ENCODE results near the gene USP9X. TPM values are rescaled to one million over a fixed set of nuclear protein-coding genes. Genes with fewer than 3 reads are reported as not detected.

The USP9X gene
- total and polyA plus RNA-seq, 7 donors = 19.4 to 138 (median 87.4) TPM

GRCh38 chrX:41234962-41235361 lies 149.7 kb downstream of the USP9X start:
- H3K36me3 ChIP-seq (ENCODE audit: insufficient read depth in 1 of 2, low read depth in 1 of 2) = peaks cover 0 to 51% of the 10 kb centered on the region in 2 donors
- TF ChIP-seq CTCF (IDR thresholded peaks at IDR 0.05) = no peak
- H3K9me3 ChIP-seq = no peaks in the 10 kb centered on the region
- DNase-seq = no peak
- H3K4me3 ChIP-seq = no peak overlapping the region
- 55 to 66% (median 65%) methylated on average over 2 of the region's 2 CpGs for WGBS, 3 donors
- no peaks in the 10 kb centered on the region for H3K4me1 ChIP-seq
- no peak for ATAC-seq
- H3K27me3 ChIP-seq (ENCODE audit: insufficient read depth in 3 of 3, low read length in 2 of 3) = no peaks in the 10 kb centered on the region
- intact Hi-C loops (cut with DNase I) = no loop called here
- no peak overlapping the region for H3K27ac ChIP-seq

GRCh38 chrX:41236629-41237028 lies 151.4 kb downstream of the USP9X start:
- DNase-seq = no peak
- H3K9me3 ChIP-seq = no peaks in the 10 kb centered on the region
- H3K4me3 ChIP-seq = no peak overlapping the region
- H3K27ac ChIP-seq = no peak overlapping the region
- H3K27me3 ChIP-seq (ENCODE audit: insufficient read depth in 3 of 3, low read length in 2 of 3) = no peaks in the 10 kb centered on the region
- no peaks in the 10 kb centered on the region for H3K4me1 ChIP-seq
- peaks cover 0 to 34% of the 10 kb centered on the region in 2 donors for H3K36me3 ChIP-seq (ENCODE audit: insufficient read depth in 1 of 2, low read depth in 1 of 2)
- TF ChIP-seq CTCF (IDR thresholded peaks at IDR 0.05) = no peak
- ATAC-seq = no peak
- intact Hi-C loops (cut with DNase I) = no loop called here

GRCh38 chrX:41240509-41240908 lies 155.3 kb downstream of the USP9X start:
- Histone ChIP-seq H3K4me1 (no peaks in the 10 kb centered on the region), H3K9me3 (no peaks in the 10 kb centered on the region), H3K27ac (no peak overlapping the region), H3K36me3 (ENCODE audit: insufficient read depth in 1 of 2, low read depth in 1 of 2) (no peaks in the 10 kb centered on the region), H3K27me3 (ENCODE audit: insufficient read depth in 3 of 3, low read length in 2 of 3) (no peaks in the 10 kb centered on the region), H3K4me3 (no peak overlapping the region)
- DNase-seq (no peak), ATAC-seq (no peak)
- intact Hi-C loops (cut with DNase I) = no loop called here
- TF ChIP-seq CTCF (IDR thresholded peaks at IDR 0.05) = no peak
- 74 to 82% (median 77%) methylated on average over 3 of the region's 3 CpGs for WGBS, 3 donors

GRCh38 chrX:41241962-41242361 lies 156.7 kb downstream of the USP9X start:
- TF ChIP-seq CTCF (IDR thresholded peaks at IDR 0.05) = no peak
- no peak overlapping the region for H3K4me3 ChIP-seq
- H3K36me3 ChIP-seq (ENCODE audit: insufficient read depth in 1 of 2, low read depth in 1 of 2) = no peaks in the 10 kb centered on the region
- no peaks in the 10 kb centered on the region for H3K4me1 ChIP-seq
- WGBS, 3 donors = 88 to 93% (median 91%) methylated on average over 7 to 11 of the region's 11 CpGs
- no peak for ATAC-seq
- no peaks in the 10 kb centered on the region for H3K27me3 ChIP-seq (ENCODE audit: insufficient read depth in 3 of 3, low read length in 2 of 3)
- H3K27ac ChIP-seq = no peak overlapping the region
- intact Hi-C loops (cut with DNase I) = no loop called here
- no peaks in the 10 kb centered on the region for H3K9me3 ChIP-seq
- no peak for DNase-seq

- Histone ChIP-seq H3K4me3 (no peak overlapping the region), H3K27me3 (ENCODE audit: insufficient read depth in 3 of 3, low read length in 2 of 3) (peaks cover 0 to 2% (median 0%) of the 10 kb centered on the region in 3 donors), H3K27ac (no peak overlapping the region), H3K36me3 (ENCODE audit: insufficient read depth in 1 of 2, low read depth in 1 of 2) (no peaks in the 10 kb centered on the region), H3K4me1 (no peaks in the 10 kb centered on the region), H3K9me3 (no peaks in the 10 kb centered on the region)
- no peak for TF ChIP-seq CTCF (IDR thresholded peaks at IDR 0.05)
- no peak for DNase-seq
- no peak for ATAC-seq
- 60 to 73% (median 66%) methylated on average over 2 of the region's 2 CpGs for WGBS, 3 donors
- intact Hi-C loops (cut with DNase I) = no loop called here
These were observed 160.4 kb downstream of the USP9X start for GRCh38 chrX:41245641-41246040.
